Measurements from ENCODE around the gene AATK. TPM values are rescaled to one million over a fixed set of nuclear protein-coding genes. Genes with fewer than 3 reads are reported as not detected.

Gene AATK
- total and polyA plus RNA-seq, 2 of the 4 experiments (the other 2 are of a cell fraction) = under 0.01 to 0.21 TPM

DNA sequence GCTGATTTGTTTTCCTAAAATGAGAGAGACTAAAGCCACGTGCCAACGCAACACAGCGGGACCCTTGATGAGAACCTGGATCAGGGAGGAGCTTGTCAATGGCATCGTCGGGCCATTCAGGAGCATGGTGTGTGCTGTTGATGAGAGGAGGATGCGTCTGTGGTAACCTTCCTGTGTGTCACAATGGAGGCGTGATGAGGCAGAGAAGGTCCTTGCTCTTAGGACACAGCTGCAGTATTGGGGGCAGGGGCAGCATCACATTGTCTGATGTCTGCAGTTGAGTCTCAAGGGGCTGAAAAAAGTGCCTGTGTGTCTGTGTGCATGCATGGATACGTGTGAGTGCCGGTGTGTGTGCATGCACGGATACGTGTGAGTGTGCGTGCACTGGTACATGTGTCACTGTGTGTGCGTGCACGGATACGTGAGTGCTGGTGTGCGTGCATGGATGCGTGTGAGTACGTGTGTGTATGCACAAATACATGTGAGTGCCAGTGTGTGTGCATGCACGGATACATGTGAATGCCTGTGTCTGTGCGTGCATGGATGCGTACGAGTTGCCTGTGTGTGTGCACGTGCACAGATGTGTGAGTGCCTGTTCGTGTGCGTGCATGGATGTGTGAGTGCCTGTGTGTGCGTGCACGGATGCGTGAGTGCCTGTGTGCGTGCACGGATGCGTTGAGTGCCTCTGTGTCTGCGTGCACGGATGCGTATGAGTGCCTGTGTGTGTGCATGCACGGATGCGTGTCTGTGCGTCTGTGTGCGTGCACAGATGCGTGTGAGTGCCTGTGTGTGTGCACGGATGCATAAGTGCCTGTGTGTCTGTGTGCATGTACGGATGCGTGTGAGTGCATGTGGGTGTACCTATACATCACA lies 91.8 kb downstream of the AATK start:
- dilution Hi-C loops (cut with HindIII; ENCODE audit: low sequenced_read_pairs, unreplicated experiment) = no loop called here
- CTCF ChIA-PET = no interaction called here

More for the DNA sequence above, 91.8 kb downstream of the AATK start:
- Histone ChIP-seq H3K4ac (ENCODE audit: low read depth, low read length) (no peak overlapping the region), H3K14ac (replicated peaks; ENCODE audit: low read depth, low read length) (no peak overlapping the region), H4K91ac (ENCODE audit: insufficient read depth, low read depth, low read length) (no peak overlapping the region), H3K27me3 (ENCODE audit: control insufficient read depth, insufficient read depth, low read length) (no peaks in the 10 kb centered on the region), H3K18ac (ENCODE audit: low read depth, low read length) (no peak overlapping the region), H3K4me3 (ENCODE audit: insufficient read depth, low read depth, low read length) (no peak overlapping the region), H2AFZ (replicated peaks; ENCODE audit: low read length, poor library complexity) (peak overlapping the region; percentile 63), H2AK5ac (ENCODE audit: low read depth, low read length) (no peak overlapping the region), H4K5ac (ENCODE audit: low read depth, low read length) (no peak overlapping the region), H3K36me3 (ENCODE audit: control insufficient read depth, insufficient read depth, low read length) (peaks cover 9% of the 10 kb centered on the region; the same call in 1 of the 2 replicates), H3K56ac (ENCODE audit: extremely low read depth, insufficient read depth, low read length) (no peak overlapping the region), H4K8ac (ENCODE audit: low read depth in 2 of 2, low read length in 2 of 2) (no peak overlapping the region), H2BK120ac (ENCODE audit: low read depth, low read length) (no peak overlapping the region), H3K4me2 (ENCODE audit: low read depth, low read length) (no peak overlapping the region), H2AK9ac (replicated peaks; ENCODE audit: low read depth, low read length, poor library complexity) (no peak overlapping the region), H4K20me1 (ENCODE audit: insufficient read depth, low read length) (0 out of 2 replicates have a peak, but pooled peaks cover 4% of the 10 kb centered on the region), H3K27ac (ENCODE audit: insufficient read depth, low read length) (no peak overlapping the region), H3K23ac (ENCODE audit: low read depth, low read length) (no peak overlapping the region), H3K9me1 (ENCODE audit: insufficient read depth, low read length) (peaks cover 8% of the 10 kb centered on the region), H3K4me1 (ENCODE audit: control insufficient read depth, insufficient read depth, low read length) (no peaks in the 10 kb centered on the region), H2BK15ac (ENCODE audit: low read depth, low read length) (no peak overlapping the region), H3K9ac (ENCODE audit: low read depth, low read length) (no peak overlapping the region), H3K79me1 (ENCODE audit: low read depth in 1 of 2, low read length in 2 of 2) (peaks cover 0 to 4% of the 10 kb centered on the region in 2 experiments; a peak in 1 of 4 replicates), H3K9me3 (ENCODE audit: control insufficient read depth, insufficient read depth, low read length) (no peaks in the 10 kb centered on the region), H2BK20ac (ENCODE audit: low read depth, low read length) (no peak overlapping the region), H2BK5ac (ENCODE audit: low read depth, low read length, poor library complexity, severe bottlenecking) (no peak overlapping the region)
- DNase-seq (no peak), ATAC-seq (ENCODE audit: low read depth) (no peak)
- POLR2A ChIA-PET (ENCODE audit: unreplicated experiment) = no interaction called here
- in situ Hi-C loops (cut with MboI; ENCODE audit: low sequenced_read_pairs) (no loop called here), intact Hi-C loops (cut with micrococcal nuclease) (no loop called here)
- BruUV-seq (replicated peaks) = no TSS peak
- no peak for TF ChIP-seq NFE2L2 (IDR thresholded peaks at IDR 0.05; ENCODE audit: low read depth, low read length)
- no peak for TF ChIP-seq CHD1 (IDR thresholded peaks at IDR 0.05; ENCODE audit: low read depth, low read length)
- no peak for TF ChIP-seq CEBPB (IDR thresholded peaks at IDR 0.05; ENCODE audit: low read depth, low read length)
- TF ChIP-seq RCOR1 (IDR thresholded peaks at IDR 0.05; ENCODE audit: insufficient replicate concordance, low read length) = no peak
- TF ChIP-seq RFX5 (IDR thresholded peaks at IDR 0.05; ENCODE audit: low read depth, low read length) = no peak
- TF ChIP-seq, protein P1, sequence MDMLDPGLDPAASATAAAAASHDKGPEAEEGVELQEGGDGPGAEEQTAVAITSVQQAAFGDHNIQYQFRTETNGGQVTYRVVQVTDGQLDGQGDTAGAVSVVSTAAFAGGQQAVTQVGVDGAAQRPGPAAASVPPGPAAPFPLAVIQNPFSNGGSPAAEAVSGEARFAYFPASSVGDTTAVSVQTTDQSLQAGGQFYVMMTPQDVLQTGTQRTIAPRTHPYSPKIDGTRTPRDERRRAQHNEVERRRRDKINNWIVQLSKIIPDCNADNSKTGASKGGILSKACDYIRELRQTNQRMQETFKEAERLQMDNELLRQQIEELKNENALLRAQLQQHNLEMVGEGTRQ (IDR thresholded peaks at IDR 0.05; ENCODE audit: low read depth, low read length) = no peak
- no peak for TF ChIP-seq MXI1 (IDR thresholded peaks at IDR 0.05; ENCODE audit: borderline replicate concordance, low read depth, low read length)
- no peak for TF ChIP-seq MAFK (IDR thresholded peaks at IDR 0.05; ENCODE audit: low read depth, low read length)
- no peak for TF ChIP-seq RAD21 (IDR thresholded peaks at IDR 0.05; ENCODE audit: low read length)
- WGBS, 2 experiments (ENCODE audit: extremely low coverage in 2 of 2, insufficient read length in 1 of 2) = 91% methylated on average over 35 of the region's 42 CpGs; no CpG with 5 or more reads in 1 of the 2 experiments

Measured in IMR-90 (cell line).